ENCODE results near the gene MESP2. TPM values are rescaled to one million over a fixed set of nuclear protein-coding genes. Genes with fewer than 3 reads are reported as not detected.

MESP2 gene
- total RNA-seq, 1 donor from 2014 or later: not detected

DNA sequence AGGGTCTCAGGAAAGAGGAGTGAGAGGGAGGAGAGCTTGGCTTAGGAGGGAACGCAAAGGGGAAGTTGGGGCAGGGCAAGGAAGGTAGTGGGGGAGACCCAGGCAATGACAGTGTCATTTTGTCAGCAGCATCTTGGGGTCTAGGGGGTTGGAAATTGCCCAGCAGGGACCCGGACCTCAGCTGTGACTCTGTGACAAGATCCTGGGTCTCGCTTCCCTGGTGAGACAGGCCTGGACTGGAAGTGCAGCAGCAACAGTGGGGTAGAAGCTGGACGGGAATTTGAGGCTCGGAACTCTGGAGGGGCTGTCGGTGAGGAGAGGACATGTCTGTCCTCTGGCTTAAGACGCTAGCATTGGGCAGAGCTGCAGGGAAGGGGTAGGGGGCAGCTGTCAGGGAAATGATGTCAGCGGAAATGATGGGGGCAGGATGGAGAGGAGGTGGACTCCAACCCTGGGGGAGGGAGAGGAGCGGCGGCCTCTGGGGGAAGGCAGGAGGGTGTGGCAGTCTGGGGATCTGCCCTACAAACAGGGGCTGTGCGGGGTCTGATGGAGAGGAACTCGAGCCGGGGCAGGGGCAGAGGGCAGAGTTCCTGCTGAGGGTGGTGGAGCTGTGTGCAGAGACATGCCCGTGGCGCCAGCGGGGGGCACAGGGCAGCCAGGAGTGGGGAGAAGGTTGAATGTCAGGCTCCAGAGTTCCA lies 26.2 kb downstream of the MESP2 start:
- DNase-seq: peak; percentile 85

DNA sequence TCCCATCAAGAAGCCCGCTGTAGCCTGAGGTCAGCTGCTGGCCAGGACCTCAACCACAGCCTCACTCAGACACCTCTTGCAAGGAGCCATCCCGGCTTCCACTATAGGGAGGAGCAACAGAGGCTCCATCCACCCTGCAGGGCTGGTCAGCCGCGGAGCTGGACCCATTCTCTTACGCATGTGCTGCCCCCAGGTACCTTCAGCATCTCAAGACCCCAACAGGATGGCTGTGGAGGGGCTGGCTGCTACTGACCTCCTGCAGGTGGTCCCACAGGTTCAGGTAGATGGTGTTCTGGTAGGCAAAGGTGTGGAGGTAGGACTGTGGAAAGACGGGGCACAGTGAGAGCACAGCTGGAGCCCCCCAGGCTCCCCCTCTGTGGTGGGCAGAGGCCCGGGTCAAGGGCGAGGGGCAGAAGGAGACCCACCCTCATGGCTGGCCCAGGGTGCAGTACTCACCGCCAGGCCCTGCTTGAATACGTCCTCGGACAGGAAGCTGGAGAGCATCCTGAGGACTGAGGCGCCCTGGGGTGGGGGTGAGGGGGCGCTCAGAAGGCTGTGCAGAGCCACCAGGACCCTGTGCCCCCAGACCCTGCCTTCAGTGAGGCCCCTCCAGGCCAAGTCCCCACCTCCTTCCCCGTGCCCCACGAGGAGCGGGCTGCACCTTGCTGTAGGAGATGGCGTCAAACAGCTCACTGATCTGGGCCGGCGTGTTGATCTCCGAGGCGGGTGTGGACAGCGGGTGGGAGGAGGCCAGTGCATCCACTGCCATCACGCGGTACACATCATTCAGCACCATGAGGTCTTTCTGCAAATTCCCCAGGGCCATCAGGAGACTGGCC lies 27.1 kb downstream of the MESP2 start:
- no peak for DNase-seq

GRCh38 chr15:89803941-89804800 lies 28.0 kb downstream of the MESP2 start:
- no peak for DNase-seq

- no peak for DNase-seq
Observed at GRCh38 chr15:89805241-89806209, 29.4 kb downstream of the MESP2 start.

DNA sequence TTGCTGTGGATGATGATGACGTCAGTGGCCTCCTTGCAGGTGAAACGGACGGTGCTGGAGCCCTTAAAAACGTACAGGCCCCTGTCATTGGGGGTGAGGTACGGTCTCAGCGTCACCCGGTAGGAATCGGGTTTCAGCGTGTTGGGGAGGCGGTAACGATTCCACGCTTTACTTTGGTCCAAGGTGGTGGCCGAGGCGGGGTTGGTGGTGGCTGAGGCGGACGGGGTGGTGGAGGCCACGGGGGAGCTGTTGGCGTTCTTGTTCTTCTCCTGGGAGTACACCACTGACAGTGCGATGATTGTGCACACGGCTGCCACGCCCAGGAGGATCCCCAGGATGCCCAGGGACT lies 30.1 kb downstream of the MESP2 start:
- no peak for DNase-seq

DNA sequence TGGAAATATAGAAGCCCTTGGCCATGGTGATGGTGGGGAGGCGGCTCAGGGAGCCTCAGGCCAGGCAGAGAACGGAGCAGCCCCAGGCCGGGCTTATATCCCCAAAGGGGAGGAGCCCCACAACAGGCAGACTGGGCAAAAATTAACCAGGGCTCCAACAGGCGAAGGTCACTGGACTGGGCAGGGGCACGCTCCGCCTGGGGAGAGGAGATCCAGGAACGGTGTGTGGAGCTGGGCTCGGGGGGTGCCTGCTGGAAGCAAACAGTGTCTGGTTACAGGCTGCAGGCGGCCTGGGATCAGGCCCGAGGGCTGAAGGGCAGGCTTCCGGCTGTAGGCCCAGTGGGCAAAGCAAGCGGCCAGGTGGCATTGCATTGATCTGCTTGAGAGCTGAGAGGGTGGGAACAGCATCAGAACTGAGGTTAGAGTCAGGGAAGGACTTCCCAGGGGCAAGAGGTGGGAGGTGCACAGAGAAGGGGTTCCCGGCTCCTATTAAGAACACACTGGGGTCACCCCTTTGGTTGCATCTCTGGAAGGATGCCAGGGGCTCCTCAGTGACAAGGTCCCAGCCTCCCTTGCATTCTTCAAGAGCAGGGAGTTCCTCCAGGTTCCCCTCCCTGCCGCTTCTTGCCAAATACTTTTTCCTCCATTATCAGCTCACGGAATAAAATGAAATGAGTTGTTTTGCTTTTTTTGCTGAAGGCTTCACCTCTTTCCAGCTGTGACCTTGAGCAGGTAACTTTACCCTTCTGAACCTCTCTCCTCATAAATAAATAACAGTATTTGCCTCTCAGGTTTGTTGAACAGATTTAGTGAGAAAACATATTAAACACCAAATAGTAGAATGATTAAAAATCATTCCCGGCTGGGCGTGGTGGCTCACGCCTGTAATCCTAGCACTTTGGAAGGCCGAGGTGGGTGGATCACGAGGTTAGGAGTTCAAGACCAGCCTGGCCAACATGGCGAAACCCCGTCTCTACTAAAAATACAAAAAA lies 30.7 kb downstream of the MESP2 start:
- no peak for DNase-seq

DNA sequence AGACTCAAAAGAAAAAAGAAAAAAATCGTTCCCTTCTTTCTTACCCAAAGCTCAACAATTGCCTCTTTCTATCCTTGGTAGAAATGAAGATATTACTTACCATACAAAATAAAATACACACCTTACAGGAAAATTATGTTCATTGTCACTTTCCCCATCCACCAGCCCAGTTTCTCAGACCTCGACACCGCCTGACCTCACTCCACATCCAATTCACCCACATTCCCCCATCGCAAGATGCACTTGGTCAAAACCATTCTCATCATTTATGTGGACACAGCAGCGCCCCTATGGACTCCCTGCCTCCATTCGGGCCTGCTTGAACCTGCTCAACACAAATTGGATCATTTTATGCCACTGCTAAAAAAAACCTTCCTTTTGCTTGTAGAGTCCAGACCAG lies 31.6 kb downstream of the MESP2 start:
- DNase-seq: no peak

DNA sequence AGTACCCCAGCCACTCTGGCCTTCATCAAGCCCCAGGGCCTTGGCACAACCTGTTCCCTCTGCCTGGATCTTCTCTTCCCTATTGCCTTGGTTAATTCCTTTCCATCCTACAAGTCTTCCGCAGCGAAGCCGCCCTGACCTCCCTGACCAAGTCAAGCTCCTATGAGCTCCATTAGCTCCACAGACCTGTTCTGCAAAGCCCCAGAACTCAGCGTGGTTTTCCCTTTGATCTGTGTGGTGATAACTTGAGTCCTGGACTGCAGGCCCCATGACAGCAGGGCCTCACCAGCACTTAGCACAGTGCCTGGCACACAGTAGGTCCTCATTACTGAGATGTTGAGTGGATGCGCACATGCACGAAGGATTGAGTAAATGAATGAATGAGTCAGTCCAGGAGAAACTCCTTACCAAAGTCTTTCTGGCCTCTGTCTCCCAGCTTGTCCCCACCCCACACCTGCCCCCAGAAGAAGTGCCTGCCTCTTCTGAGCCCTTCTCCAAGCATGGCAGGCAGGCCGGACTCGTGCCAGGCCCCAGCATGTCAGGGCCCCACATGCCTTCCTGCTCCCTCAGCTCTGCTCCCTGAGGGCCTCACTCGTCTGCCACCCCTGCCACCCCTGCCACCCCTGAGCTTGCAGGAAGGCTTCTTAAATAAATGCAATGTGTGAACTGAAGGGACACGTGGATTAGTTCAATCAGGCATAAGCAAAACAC lies 32.2 kb downstream of the MESP2 start:
- DNase-seq: no peak

DNA sequence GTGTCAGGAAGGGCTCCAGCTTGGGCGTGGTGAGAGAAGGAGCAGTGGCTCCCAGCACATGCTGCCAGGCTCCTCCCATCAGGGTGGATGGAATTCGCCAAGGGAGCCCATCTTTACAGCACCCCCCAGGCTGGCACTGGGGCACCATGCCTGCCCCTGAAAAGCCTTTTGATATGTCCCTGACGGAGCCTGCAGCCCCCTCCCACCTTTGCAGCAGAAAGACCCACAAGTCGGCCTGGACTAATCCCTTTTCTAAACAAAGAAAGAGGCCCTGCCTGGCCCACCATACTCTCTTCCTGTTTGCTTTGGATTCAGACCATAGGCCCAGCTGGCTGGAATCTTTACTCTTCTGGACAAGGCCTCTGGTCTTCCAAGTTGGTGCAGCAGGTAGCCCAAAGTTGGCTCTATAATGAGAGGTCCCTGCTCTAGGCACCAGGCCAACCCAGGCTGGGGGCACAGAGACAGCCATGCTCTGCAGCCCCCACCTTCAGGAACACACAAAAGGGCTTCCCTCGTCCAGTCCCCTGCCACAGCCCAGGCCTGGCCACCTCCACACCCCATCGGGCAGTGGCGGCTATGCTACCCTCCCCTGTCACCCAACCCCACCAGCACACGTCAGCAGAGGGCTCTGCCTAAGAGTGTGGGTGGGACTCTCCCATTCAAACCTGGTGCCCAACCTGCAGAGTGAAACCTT lies 33.1 kb downstream of the MESP2 start:
- DNase-seq: peak; percentile 60

GRCh38 chr15:89809787-89810148 lies 33.6 kb downstream of the MESP2 start:
- DNase-seq: no peak

DNA sequence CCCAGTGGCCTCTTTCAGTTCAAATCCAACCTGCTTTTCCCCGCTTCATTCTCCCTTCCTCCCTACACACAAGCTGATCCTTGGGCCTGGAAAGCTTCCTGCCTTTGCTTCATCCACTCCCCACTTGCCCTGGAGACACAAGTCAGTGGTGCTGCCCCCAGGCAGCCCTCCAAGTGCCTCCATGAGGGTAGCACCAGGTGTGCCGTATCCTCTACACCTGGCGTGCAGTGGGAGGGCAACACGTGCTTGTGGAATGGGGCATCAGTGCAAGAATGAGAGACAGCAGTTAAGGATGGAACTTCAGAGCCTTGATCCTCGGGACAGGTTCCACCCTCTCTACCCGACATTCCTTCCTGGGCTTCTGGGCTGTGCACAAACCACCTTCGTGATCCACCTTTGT lies 34.7 kb downstream of the MESP2 start:
- DNase-seq: no peak

DNA sequence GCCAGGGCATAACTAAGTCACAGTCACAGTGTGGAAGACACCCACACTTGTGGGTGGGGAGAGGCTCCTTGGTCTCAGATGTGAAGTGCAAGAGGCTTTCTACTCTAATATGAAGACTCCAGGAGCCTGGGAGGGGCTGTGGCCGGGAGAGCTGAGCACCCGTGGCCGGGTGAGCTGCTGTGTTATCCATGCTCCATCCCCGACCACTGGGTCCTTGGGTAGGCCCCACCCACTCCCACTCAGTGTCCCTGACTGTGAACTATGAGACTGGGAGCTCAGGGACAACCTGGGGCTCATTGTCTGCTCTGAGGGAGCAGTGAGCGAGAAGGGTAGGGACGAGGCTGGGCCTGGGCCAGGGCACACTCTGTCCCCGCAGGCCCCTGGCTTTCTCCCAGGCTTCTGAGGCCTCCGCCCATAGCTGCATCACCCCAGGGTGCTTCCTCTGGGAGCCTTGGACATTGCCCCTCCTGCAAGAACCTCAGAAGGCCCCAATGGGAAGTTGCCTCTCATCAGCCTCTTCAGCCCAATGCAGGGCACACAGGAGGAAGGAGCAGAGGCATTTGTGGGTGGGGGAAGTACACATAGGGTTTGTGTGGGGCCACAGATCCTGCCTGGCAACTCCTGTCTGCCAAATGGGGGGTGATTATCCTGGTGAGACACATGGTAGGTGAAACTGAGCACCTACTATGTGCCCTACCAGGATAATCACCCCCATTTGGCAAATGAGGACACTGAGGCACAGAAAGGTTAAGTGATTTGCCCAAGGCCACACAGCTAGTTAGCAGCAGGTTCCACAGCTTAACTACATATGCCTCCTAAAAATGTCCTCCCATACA lies 36.1 kb downstream of the MESP2 start:
- no peak for DNase-seq

DNA sequence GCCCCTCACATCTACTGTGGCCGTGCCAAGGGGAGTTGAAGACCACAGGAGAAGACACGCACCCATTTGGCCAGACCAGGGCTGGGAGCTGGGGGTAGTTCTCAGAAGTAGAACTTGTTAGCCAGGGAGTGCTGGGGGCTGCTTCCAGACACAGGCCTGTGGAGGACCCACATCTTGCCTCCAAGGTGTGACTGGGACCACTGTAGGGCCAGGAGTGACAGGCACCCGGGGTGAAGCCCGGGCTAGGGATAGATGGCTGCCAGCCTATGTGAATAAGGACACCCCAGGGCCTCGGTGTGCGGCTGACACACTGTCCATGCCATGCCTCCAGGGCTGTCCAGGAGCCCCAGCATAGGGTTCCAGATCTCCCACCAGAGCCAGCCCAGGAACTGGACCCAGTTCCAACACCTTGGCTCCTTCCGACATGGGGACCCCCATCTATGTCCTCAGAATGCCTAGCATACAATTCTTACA lies 36.8 kb downstream of the MESP2 start:
- no peak for DNase-seq

- DNase-seq: no peak
Observed at GRCh38 chr15:89813381-89814111, 37.4 kb downstream of the MESP2 start.

GRCh38 chr15:89814112-89814742 lies 38.1 kb downstream of the MESP2 start:
- DNase-seq: peak; percentile 31

- no peak for DNase-seq
Observed at GRCh38 chr15:89815769-89816168, 39.6 kb downstream of the MESP2 start.

DNA sequence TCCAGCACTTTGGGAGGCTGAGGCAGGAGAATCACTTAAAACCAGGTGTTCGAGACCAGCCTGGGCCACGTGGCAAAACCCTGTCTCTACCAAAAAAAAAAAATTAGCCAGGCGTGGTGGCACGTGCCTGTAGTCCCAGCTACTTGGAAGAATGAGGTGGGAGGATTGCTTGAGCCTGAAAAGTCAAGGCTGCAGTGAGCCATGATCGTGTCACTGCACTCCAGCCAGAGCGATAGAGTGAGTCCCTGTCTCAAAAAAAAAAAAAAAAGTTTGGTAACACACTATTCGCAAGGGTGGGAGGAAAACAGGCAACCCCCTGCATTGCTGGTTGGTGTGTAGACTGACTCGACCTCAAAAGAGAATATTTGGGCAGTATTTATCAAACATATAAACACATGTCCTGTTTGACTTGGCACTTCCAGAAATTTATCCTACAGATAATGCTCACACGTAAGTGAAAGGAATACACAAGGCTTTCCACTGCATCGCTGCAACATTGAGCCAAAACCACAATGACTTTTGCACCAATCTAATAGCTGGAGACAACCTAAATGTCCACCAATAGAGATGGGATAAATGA lies 41.7 kb downstream of the MESP2 start:
- DNase-seq: no peak
